Prostate gland (tissue), 2 donors: Measurements from ENCODE around the gene CENPA.

Experiments
- POLR2A ChIP-seq: fragments of 450-650 bp; IDR thresholded peaks from one replicate; pipeline ENCODE4 v1.6.1; 2016; ENCODE audit warnings: antibody characterized with exemption, mild to moderate bottlenecking
- POLR2AphosphoS5 ChIP-seq: sonication (generic); formaldehyde crosslinking; IDR thresholded peaks from one replicate; pipeline ENCODE4 v1.6.1; 2017; ENCODE audit warnings: antibody characterized with exemption
- TF ChIP-seq, protein P1 (sequence below), 4 experiments: fragments of 200-600 bp in 2 of 4; fragments of 450-650 bp in 2 of 4; sonication (generic) in 2 of 4; IDR thresholded peaks; 1 replicate in 3 of 4; 2 replicates in 1 of 4; pipeline ENCODE4 v1.5.1; 2016 to 2019; ENCODE audit warnings: antibody characterized with exemption in 4 of 4, mild to moderate bottlenecking in 2 of 4, moderate library complexity in 2 of 4

GRCh38 chr2:26767894-26768487 lies 17.9 kb upstream of the CENPA start:
- TF ChIP-seq POLR2A (no peak), POLR2AphosphoS5 (peak; percentile 53)
- TF ChIP-seq, protein P1, sequence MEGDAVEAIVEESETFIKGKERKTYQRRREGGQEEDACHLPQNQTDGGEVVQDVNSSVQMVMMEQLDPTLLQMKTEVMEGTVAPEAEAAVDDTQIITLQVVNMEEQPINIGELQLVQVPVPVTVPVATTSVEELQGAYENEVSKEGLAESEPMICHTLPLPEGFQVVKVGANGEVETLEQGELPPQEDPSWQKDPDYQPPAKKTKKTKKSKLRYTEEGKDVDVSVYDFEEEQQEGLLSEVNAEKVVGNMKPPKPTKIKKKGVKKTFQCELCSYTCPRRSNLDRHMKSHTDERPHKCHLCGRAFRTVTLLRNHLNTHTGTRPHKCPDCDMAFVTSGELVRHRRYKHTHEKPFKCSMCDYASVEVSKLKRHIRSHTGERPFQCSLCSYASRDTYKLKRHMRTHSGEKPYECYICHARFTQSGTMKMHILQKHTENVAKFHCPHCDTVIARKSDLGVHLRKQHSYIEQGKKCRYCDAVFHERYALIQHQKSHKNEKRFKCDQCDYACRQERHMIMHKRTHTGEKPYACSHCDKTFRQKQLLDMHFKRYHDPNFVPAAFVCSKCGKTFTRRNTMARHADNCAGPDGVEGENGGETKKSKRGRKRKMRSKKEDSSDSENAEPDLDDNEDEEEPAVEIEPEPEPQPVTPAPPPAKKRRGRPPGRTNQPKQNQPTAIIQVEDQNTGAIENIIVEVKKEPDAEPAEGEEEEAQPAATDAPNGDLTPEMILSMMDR (IDR thresholded peaks at IDR 0.05), result no peak
